ENCODE results near the gene FERMT1. TPM values are rescaled to one million over a fixed set of nuclear protein-coding genes. Genes with fewer than 3 reads are reported as not detected.

FERMT1 gene
- total and polyA plus RNA-seq, 11 donors, result 0.06 to 2.4 (median 1.1) TPM; not detected in 1

DNA sequence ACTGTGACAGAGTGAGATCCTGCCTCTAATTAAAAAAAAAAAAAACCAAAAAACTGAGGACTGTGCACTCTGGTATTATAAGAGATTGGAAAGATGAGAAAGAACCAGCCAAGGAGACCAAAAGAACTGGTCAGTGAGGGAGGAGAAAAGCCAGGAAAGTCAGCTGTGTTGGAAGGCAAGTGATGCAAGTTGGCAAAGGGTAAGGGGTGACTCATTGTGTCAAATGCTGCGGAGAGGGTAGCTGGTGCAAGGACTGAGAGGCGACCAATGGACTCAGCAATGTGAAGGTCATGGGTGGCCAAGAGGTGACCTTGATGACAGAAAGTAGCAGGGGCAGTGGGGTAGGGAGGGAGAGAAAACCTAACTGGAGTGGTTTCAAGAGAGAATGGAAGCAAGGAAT lies 41.6 kb downstream of the FERMT1 start:
- Histone ChIP-seq H3K4me3 (no peak overlapping the region), H3K27ac (no peak overlapping the region), H3K27me3 (no peaks in the 10 kb centered on the region), H3K36me3 (peaks cover 0 to 19% (median 0%) of the 10 kb centered on the region in 9 donors), H3K4me1 (peaks cover 0 to under 1% (median 0%) of the 10 kb centered on the region in 12 donors), H3K9me3 (no peaks in the 10 kb centered on the region)
- TF ChIP-seq POLR2A (IDR thresholded peaks at IDR 0.05), result no peak
- TF ChIP-seq CTCF (IDR thresholded peaks at IDR 0.05), result no peak
- 52 to 77% (median 62%) methylated on average over 2 of the region's 2 CpGs for WGBS, 4 donors
- intact Hi-C loops (cut with DNase I), result no loop called here
- ATAC-seq (peak in 3 of 4 donors; percentile 35 to 77 (median 68)), DNase-seq (peak in 1 of 5 donors; percentile 42)

- intact Hi-C loops (cut with DNase I), result loop anchor here in 7 of 10 donors (2.0 to 10.0 kb wide), 8 partner anchors 77 to 552 kb away; partner anchors contain the start of genes MCM8 (in 2 of the 7) and TRMT6 (in 2 of the 7)
- WGBS, 4 donors, result 75 to 83% (median 80%) methylated on average over 2 of the region's 2 CpGs
- TF ChIP-seq CTCF (IDR thresholded peaks at IDR 0.05) (no peak), POLR2A (IDR thresholded peaks at IDR 0.05) (no peak)
- no peak for DNase-seq
- no peak for ATAC-seq
- no peak overlapping the region for H3K4me3 ChIP-seq
- no peaks in the 10 kb centered on the region for H3K27me3 ChIP-seq
- H3K27ac ChIP-seq, result no peak overlapping the region
- H3K4me1 ChIP-seq, result peaks cover 0 to 20% (median 3%) of the 10 kb centered on the region in 12 donors
- H3K9me3 ChIP-seq, result no peaks in the 10 kb centered on the region
- H3K36me3 ChIP-seq, result peaks cover 0 to 11% (median 0%) of the 10 kb centered on the region in 9 donors
Observed at GRCh38 chr20:6079016-6079415, 43.8 kb downstream of the FERMT1 start.

GRCh38 chr20:6075428-6076219 lies 47.2 kb downstream of the FERMT1 start:
- H3K4me3 ChIP-seq, result no peak overlapping the region
- no peaks in the 10 kb centered on the region for H3K9me3 ChIP-seq
- DNase-seq (peak in 4 of 5 donors; percentile 51 to 79 (median 61)), ATAC-seq (peak; percentile 57 to 78 (median 69))
- no peaks in the 10 kb centered on the region for H3K27me3 ChIP-seq
- peaks cover 0 to 23% (median 4%) of the 10 kb centered on the region in 12 donors for H3K4me1 ChIP-seq
- peaks cover 0 to 11% (median 0%) of the 10 kb centered on the region in 9 donors for H3K36me3 ChIP-seq
- intact Hi-C loops (cut with DNase I), result loop anchor here in 9 of 10 donors (2.0 to 10.0 kb wide), 10 partner anchors 73 to 548 kb away; partner anchors contain the start of genes MCM8 (in 3 of the 9) and TRMT6 (in 3 of the 9)
- TF ChIP-seq POLR2A (IDR thresholded peaks at IDR 0.05) (no peak), CTCF (IDR thresholded peaks at IDR 0.05) (no peak)
- peak overlapping the region in 11 of 12 donors; percentile 34 to 82 (median 69) for H3K27ac ChIP-seq
- WGBS, 4 donors, result 27 to 31% (median 30%) methylated on average over 8 of the region's 8 CpGs

DNA sequence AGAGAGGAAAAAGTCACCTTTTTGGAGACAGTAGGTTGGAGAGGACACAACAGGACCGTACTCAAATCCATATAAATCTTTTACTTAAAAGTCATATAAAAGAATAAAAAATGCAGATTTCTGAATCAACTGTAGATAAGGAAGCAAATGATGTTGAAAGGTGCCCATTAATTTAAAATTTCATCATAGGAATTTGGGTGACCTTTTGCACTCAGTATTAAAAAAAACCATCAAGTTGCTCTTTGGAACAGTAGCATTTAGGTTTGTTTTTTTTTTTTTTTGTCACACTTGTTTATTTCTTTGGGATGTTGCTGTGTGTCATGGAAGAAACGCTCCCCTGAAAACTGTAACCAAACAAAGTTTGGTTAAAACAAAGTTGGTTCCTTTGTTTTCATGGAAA lies 48.0 kb downstream of the FERMT1 start:
- ATAC-seq, result no peak
- WGBS, 4 donors, result 77 to 86% (median 80%) methylated on average over 2 of the region's 2 CpGs
- Histone ChIP-seq H3K27ac (peak overlapping the region; percentile 22 to 82 (median 68)), H3K4me1 (peaks cover 0 to 23% (median 4%) of the 10 kb centered on the region in 12 donors), H3K27me3 (no peaks in the 10 kb centered on the region), H3K4me3 (no peak overlapping the region), H3K9me3 (no peaks in the 10 kb centered on the region), H3K36me3 (peaks cover 0 to 11% (median 0%) of the 10 kb centered on the region in 9 donors)
- no peak for DNase-seq
- intact Hi-C loops (cut with DNase I), result loop anchor here in 7 of 10 donors (5.0 to 10.0 kb wide), 7 partner anchors 72 to 547 kb away; partner anchors contain the start of genes MCM8 (in 2 of the 7) and TRMT6 (in 2 of the 7)
- TF ChIP-seq CTCF (IDR thresholded peaks at IDR 0.05), result no peak
- TF ChIP-seq POLR2A (IDR thresholded peaks at IDR 0.05), result no peak
